Thyroid gland (tissue), 4 donors: ENCODE data around the gene ZNF280A. TPM values are rescaled to one million over a fixed set of nuclear protein-coding genes. Genes with fewer than 3 reads are reported as not detected.

Experiments used
- DNase-seq, 2 donors: peaks; one replicate each; pipeline ENCODE4 v3.0.0-alpha.2; 2019
- H3K27ac ChIP-seq, 3 donors: fragments of 200-600 bp; sonication (generic); 1 replicate in 2 of 3; 2 replicates in 1 of 3; pipeline ENCODE4 v1.5.1; 2016 to 2019; ENCODE audit warnings: mild to moderate bottlenecking in 1 of 3, moderate library complexity in 1 of 3
- H3K27me3 ChIP-seq: fragments of 200-600 bp; sonication (generic); one replicate; pipeline ENCODE4 v1.5.1; 2019
- H3K36me3 ChIP-seq, 2 donors: fragments of 200-600 bp; sonication (generic); one replicate each; pipeline ENCODE4 v1.5.1; 2016 to 2019
- H3K4me1 ChIP-seq, 2 donors: fragments of 200-600 bp; sonication (generic); one replicate each; pipeline ENCODE4 v1.5.1; 2017 to 2019
- H3K4me3 ChIP-seq, 3 donors: fragments of 200-600 bp; sonication (generic); replicated peaks in 1 of 3; 1 replicate in 2 of 3; 2 replicates in 1 of 3; pipeline ENCODE4 v1.5.1; 2016; ENCODE audit warnings: mild to moderate bottlenecking in 1 of 3
- H3K9me3 ChIP-seq: fragments of 200-600 bp; sonication (generic); one replicate; pipeline ENCODE4 v1.5.1; 2017
- POLR2A ChIP-seq, 2 donors: fragments of 450-650 bp; IDR thresholded peaks; one replicate each; pipeline ENCODE4 v1.6.1; 2017; ENCODE audit warnings: antibody characterized with exemption in 2 of 2, mild to moderate bottlenecking in 2 of 2, moderate library complexity in 1 of 2
- WGBS, 2 donors: methylation state at CpG; one replicate each; pipeline ENCODE4 v1.1.5; 2017; 5-methylcytosine and 5-hydroxymethylcytosine counted together
- intact Hi-C: fragments of 100-400 bp; cut with DNase I; formaldehyde crosslinking; loops from one replicate; pipeline ENCODE4 v1.15.1; 2023
- total RNA-seq, 4 donors: library from RNA; depleted of rRNA; stranded (reverse); fragments of >200 nt; gene quantifications; one replicate each; pipeline ENCODE4 v1.2.3, GENCODE V29; 2016
- TF ChIP-seq, protein P1 (sequence below), 6 experiments: fragments of 200-600 bp in 3 of 6; fragments of 450-650 bp in 3 of 6; sonication (generic) in 3 of 6; IDR thresholded peaks; one replicate each; pipeline ENCODE4 v1.5.1; 2016 to 2019; ENCODE audit warnings: antibody characterized with exemption in 6 of 6, mild to moderate bottlenecking in 2 of 6, inconsistent platforms in 1 of 6, moderate library complexity in 1 of 6

The ZNF280A gene
- total RNA-seq, 4 donors from 2014 or later: not detected

DNA sequence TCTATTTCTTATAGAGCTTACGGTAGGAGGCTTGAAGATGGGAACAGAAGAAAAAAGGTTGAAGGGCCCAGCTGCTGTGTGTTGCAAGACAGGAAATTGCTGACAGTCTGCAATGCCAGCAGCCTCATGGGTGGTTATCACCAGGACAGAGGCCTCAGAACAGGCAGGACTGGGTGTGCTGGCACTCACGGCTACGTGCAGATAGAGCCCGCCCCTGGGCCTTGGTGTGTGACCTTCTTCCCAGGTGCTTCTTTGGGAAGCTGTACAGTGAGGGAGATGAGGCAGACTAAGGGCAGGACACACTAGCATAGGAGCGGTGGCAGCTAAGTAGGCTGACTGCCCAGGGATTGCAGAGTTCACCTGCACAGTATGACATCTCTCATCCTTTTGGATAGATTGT is 26.4 kb upstream of the ZNF280A start:
- intact Hi-C loops: no loop called here
- Histone ChIP-seq H3K36me3 (no peaks in the 10 kb centered on the region), H3K27ac (no peak overlapping the region), H3K4me3 (no peak overlapping the region), H3K27me3 (no peaks in the 10 kb centered on the region), H3K9me3 (no peaks in the 10 kb centered on the region), H3K4me1 (no peaks in the 10 kb centered on the region)
- DNase-seq: no peak
- TF ChIP-seq, protein P1, sequence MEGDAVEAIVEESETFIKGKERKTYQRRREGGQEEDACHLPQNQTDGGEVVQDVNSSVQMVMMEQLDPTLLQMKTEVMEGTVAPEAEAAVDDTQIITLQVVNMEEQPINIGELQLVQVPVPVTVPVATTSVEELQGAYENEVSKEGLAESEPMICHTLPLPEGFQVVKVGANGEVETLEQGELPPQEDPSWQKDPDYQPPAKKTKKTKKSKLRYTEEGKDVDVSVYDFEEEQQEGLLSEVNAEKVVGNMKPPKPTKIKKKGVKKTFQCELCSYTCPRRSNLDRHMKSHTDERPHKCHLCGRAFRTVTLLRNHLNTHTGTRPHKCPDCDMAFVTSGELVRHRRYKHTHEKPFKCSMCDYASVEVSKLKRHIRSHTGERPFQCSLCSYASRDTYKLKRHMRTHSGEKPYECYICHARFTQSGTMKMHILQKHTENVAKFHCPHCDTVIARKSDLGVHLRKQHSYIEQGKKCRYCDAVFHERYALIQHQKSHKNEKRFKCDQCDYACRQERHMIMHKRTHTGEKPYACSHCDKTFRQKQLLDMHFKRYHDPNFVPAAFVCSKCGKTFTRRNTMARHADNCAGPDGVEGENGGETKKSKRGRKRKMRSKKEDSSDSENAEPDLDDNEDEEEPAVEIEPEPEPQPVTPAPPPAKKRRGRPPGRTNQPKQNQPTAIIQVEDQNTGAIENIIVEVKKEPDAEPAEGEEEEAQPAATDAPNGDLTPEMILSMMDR (IDR thresholded peaks at IDR 0.05): no peak
- no peak for TF ChIP-seq POLR2A (IDR thresholded peaks at IDR 0.05)
- WGBS, 2 donors: 68 to 77% methylated on average over 5 of the region's 5 CpGs

DNA sequence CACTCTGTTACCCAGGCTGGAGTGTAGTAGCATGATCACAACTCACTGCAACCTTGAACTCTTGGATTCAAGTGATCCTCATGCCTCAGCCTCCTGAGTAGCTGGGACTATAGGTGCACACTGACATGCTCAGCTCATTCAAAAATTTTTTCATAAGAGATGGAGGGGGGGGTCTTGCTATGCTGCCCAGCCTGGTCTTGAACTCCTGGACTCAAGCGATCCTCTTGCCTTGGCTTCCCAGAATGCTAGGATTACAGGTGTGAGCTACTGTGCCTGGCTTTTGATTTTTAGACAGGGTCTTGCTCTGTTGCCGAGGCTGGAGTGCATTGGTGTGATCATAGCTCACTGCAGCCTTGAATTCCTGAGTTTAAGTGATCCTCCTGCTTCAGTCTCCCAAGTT is 25.0 kb upstream of the ZNF280A start:
- 73 to 81% methylated on average over 2 of the region's 2 CpGs for WGBS, 2 donors
- no peaks in the 10 kb centered on the region for H3K9me3 ChIP-seq
- DNase-seq: no peak
- intact Hi-C loops: no loop called here
- no peaks in the 10 kb centered on the region for H3K4me1 ChIP-seq
- H3K4me3 ChIP-seq: no peak overlapping the region
- TF ChIP-seq POLR2A (IDR thresholded peaks at IDR 0.05): no peak
- TF ChIP-seq, protein P1 (IDR thresholded peaks at IDR 0.05): no peak
- no peak overlapping the region for H3K27ac ChIP-seq
- H3K27me3 ChIP-seq: no peaks in the 10 kb centered on the region
- no peaks in the 10 kb centered on the region for H3K36me3 ChIP-seq

DNA sequence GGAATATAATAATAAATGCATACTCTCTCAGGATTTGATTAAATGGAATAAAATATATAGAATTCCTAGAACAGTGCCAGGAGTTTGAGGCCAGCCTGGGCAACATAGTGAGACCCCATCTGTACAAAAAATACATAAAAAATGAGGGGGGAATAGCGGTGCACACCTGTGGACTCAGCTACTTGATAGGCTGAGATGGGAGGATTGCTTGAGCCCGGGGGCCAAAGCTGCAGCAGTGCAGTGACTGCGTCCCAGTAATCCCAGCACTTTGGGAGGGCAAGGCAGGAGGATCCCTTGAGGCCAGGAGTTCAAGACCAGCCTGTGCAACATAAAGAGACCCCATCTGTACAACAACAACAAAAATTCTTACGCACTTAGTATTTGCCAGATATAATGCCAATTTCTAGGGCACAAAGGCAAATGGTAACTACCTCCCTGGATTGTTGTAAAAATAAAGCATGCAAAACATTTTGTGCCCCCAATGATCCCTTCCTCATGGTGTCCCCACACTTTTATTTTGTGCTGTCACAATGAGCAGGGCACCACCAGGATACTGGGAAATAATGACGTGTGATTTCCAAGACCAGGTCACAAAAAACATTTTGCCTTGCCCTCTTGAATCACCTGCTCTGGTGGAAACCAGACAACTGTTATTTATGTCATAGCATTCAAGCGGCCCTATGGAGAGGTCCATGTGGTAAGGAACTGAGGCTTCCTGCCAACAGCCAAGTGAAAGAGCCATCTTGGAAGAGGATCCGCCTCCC is 18.3 kb upstream of the ZNF280A start:
- Histone ChIP-seq H3K27ac (no peak overlapping the region), H3K9me3 (no peaks in the 10 kb centered on the region), H3K36me3 (no peaks in the 10 kb centered on the region), H3K27me3 (no peaks in the 10 kb centered on the region), H3K4me1 (no peaks in the 10 kb centered on the region), H3K4me3 (no peak overlapping the region)
- DNase-seq: no peak
- TF ChIP-seq POLR2A (IDR thresholded peaks at IDR 0.05): no peak
- TF ChIP-seq, protein P1 (IDR thresholded peaks at IDR 0.05): no peak
- 83 to 87% methylated on average over 7 of the region's 7 CpGs for WGBS, 2 donors
- intact Hi-C loops: no loop called here

DNA sequence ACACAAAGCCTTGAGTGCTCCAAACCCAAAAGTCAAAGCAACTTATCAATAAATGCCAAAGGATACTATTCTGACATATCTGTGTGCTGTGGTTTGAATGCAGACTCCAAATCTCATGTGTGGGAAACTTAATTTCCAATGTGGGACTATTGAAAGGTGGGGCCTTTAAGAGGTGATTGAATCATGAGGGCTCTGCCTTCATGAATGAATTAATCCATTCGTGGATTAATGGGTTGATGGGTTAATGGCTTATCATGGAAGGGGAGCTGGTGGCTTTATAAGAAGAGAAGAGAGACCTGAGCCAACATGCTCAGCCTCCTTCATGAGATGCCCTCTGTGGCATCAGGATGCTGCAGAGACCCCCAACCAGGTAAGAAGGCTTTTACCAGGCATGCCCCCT is 16.8 kb upstream of the ZNF280A start:
- 50 to 52% methylated on average over 1 of the region's 1 CpG for WGBS, 2 donors
- no peak overlapping the region for H3K4me3 ChIP-seq
- no peaks in the 10 kb centered on the region for H3K9me3 ChIP-seq
- DNase-seq: no peak
- no peaks in the 10 kb centered on the region for H3K4me1 ChIP-seq
- TF ChIP-seq, protein P1 (IDR thresholded peaks at IDR 0.05): no peak
- TF ChIP-seq POLR2A (IDR thresholded peaks at IDR 0.05): no peak
- intact Hi-C loops: no loop called here
- H3K27me3 ChIP-seq: no peaks in the 10 kb centered on the region
- H3K27ac ChIP-seq: no peak overlapping the region
- H3K36me3 ChIP-seq: no peaks in the 10 kb centered on the region

DNA sequence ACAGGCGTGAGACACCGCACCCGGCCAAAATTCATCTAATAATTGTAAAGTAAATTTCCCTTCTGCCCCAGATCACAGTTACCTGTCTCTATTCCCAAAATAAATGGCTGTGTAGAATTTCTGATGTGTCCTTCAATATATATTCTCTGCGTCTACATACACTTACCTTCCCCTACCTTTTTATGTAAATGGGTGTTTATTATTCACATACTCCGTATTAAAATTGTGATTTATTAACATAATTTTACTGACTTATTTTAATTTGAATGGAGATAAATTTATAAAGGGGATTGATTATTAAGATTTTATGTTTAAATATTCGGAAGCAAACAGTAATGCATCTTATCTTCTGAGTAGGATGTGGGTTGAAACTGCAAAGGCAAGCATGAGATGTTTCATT is 16.4 kb upstream of the ZNF280A start:
- no peaks in the 10 kb centered on the region for H3K9me3 ChIP-seq
- no peaks in the 10 kb centered on the region for H3K27me3 ChIP-seq
- H3K4me3 ChIP-seq: no peak overlapping the region
- DNase-seq: no peak
- WGBS, 2 donors: 82 to 83% methylated on average over 6 of the region's 6 CpGs
- H3K4me1 ChIP-seq: no peaks in the 10 kb centered on the region
- H3K36me3 ChIP-seq: no peaks in the 10 kb centered on the region
- H3K27ac ChIP-seq: no peak overlapping the region
- intact Hi-C loops: no loop called here
- TF ChIP-seq, protein P1 (IDR thresholded peaks at IDR 0.05): no peak
- TF ChIP-seq POLR2A (IDR thresholded peaks at IDR 0.05): no peak
